Stimulated activated CD4-positive, alpha-beta T cell treated with anti-CD3 and anti-CD28 coated beads, Interleukin-1b, Interleukin-23, amount 100 ng/mL, for 4 hours (primary cell): ENCODE measurements around the gene GPALPP1.
A peak's percentile ranks its signal among the peaks of the same experiment; 100 is the strongest.
"Not testable (repeated sequence)": the region's sequence is repeated elsewhere in the genome, so short reads cannot be mapped to it uniquely, and the experiment has no call there.

Experiments
- DNase-seq, 2 donors: peaks; one replicate each; pipeline ENCODE4 v3.0.0-alpha.2; 2020; ENCODE audit warnings: low read depth in 2 of 2

The GPALPP1 gene

GRCh38 chr13:45007225-45007624 lies 17.9 kb downstream of the GPALPP1 start:
- DNase-seq = no peak

- DNase-seq = no peak
Measured at GRCh38 chr13:45007823-45008222, 18.5 kb downstream of the GPALPP1 start.

- no peak for DNase-seq
Measured at GRCh38 chr13:45011198-45011597, 21.9 kb downstream of the GPALPP1 start.

GRCh38 chr13:45015300-45015699 lies 26.0 kb downstream of the GPALPP1 start:
- no peak for DNase-seq

GRCh38 chr13:45016792-45017425 lies 27.6 kb downstream of the GPALPP1 start:
- no peak for DNase-seq

GRCh38 chr13:45019981-45020380 lies 30.6 kb downstream of the GPALPP1 start:
- DNase-seq = not testable (repeated sequence)

- DNase-seq = no peak
Measured at GRCh38 chr13:45021250-45021649, 31.9 kb downstream of the GPALPP1 start.

- no peak for DNase-seq
Measured at GRCh38 chr13:45024847-45025246, 35.5 kb downstream of the GPALPP1 start.

- DNase-seq = no peak
Measured at GRCh38 chr13:45034342-45034741, 45.0 kb downstream of the GPALPP1 start.

- DNase-seq = no peak
Measured at GRCh38 chr13:45036206-45036605, 46.9 kb downstream of the GPALPP1 start.

GRCh38 chr13:45040173-45040572 lies 50.8 kb downstream of the GPALPP1 start:
- DNase-seq = no peak

GRCh38 chr13:45040622-45041021 lies 51.3 kb downstream of the GPALPP1 start:
- no peak for DNase-seq

- no peak for DNase-seq
Measured at GRCh38 chr13:45042539-45042938, 53.2 kb downstream of the GPALPP1 start.

- no peak for DNase-seq
Measured at GRCh38 chr13:45046445-45046844, 57.1 kb downstream of the GPALPP1 start.

GRCh38 chr13:45047394-45048310 lies 58.3 kb downstream of the GPALPP1 start:
- peak; percentile 60 to 72 for DNase-seq

- no peak for DNase-seq
Measured at GRCh38 chr13:45048890-45049407, 59.6 kb downstream of the GPALPP1 start.

GRCh38 chr13:45049478-45049877 lies 60.1 kb downstream of the GPALPP1 start:
- DNase-seq = no peak

GRCh38 chr13:45051315-45051714 lies 62.0 kb downstream of the GPALPP1 start:
- DNase-seq = no peak

- DNase-seq = peak; percentile 15 to 27
Measured at GRCh38 chr13:45055198-45055901, 66.0 kb downstream of the GPALPP1 start.

- no peak for DNase-seq
Measured at GRCh38 chr13:45055902-45056648, 66.7 kb downstream of the GPALPP1 start.

GRCh38 chr13:45060062-45060461 lies 70.7 kb downstream of the GPALPP1 start:
- no peak for DNase-seq
